ENCODE results near the gene CAPG. TPM values are rescaled to one million over a fixed set of nuclear protein-coding genes. Genes with fewer than 3 reads are reported as not detected.

Gene CAPG
- polyA plus RNA-seq, 1 donor (not counting 4 experiments of a cell fraction or from before 2014, with no cell fraction given) = 466 TPM

DNA sequence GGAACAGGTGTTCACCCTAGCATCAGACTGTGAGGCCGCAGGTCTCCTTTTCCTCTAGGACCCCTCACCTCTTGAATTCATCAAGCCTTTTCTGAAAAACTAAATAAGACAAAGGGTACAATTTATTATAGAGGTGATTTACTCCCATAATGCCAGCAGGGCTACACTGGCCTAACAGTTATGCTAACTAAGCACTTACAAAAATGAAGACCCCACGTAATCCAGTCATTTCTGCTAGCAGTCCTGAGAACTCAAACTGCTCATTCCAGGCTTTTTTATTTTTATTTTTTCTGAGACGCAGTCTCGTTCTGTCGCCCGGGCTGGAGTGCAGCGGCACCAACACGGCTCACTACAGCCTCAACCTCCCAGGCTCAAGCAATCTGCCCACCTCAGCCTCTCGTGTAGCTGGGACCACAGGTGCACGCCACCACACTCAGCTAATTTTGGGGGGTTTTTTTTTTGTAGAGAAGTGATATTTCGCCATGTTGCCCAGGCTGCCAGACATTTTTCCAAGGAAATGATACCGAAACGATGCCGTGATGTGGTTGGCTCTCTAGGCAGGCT, 14.2 kb downstream of the CAPG start:
- Histone ChIP-seq H3K4me1 (ENCODE audit: control insufficient read depth, extremely low read depth, insufficient read depth, low read length) (peaks cover 8% of the 10 kb centered on the region), H2AFZ (ENCODE audit: control insufficient read depth, low read length) (no peak overlapping the region), H3K4me3 (ENCODE audit: control insufficient read depth in 2 of 3, extremely low read depth in 1 of 3, insufficient read depth in 2 of 3, low read depth in 1 of 3, low read length in 3 of 3) (no peak overlapping the region), H4K20me1 (ENCODE audit: control insufficient read depth, extremely low read depth, insufficient read depth, low read length) (no peaks in the 10 kb centered on the region), H3K9ac (ENCODE audit: control insufficient read depth, extremely low read depth, insufficient read depth, low read length) (no peak overlapping the region), H3K79me2 (ENCODE audit: control insufficient read depth, insufficient read depth, low read length) (no peaks in the 10 kb centered on the region), H3K9me1 (ENCODE audit: control insufficient read depth, extremely low read depth, insufficient read depth, low read length) (no peaks in the 10 kb centered on the region), H3K27ac (ENCODE audit: control insufficient read depth, insufficient read depth, low read length) (no peak overlapping the region), H3K36me3 (ENCODE audit: control insufficient read depth in 2 of 2, extremely low read depth in 1 of 2, insufficient read depth in 2 of 2, low read length in 2 of 2) (peaks cover 41 to 61% of the 10 kb centered on the region in 2 experiments), H3K9me3 (ENCODE audit: control insufficient read depth, low read depth, low read length) (no peaks in the 10 kb centered on the region), H3K27me3 (ENCODE audit: control insufficient read depth, extremely low read depth, insufficient read depth, low read length) (no peaks in the 10 kb centered on the region), H3K4me2 (ENCODE audit: control insufficient read depth, extremely low read depth, insufficient read depth, low read depth, low read length) (no peak overlapping the region)
- DNase-seq (ENCODE audit: low read depth, low spot score) = no peak
- no peak for FAIRE-seq
- TF ChIP-seq CTCF (optimal IDR thresholded peaks at IDR 0.05 in 1 of 3, IDR thresholded peaks at IDR 0.05 in 1 of 3, conservative IDR thresholded peaks at IDR 0.05 in 1 of 3; ENCODE audit: extremely low read depth in 1 of 3, insufficient read depth in 2 of 3, low read length in 3 of 3) (no peak), EZH2 (IDR thresholded peaks at IDR 0.05; ENCODE audit: low read length) (no peak)
- dilution Hi-C loops (cut with MboI; ENCODE audit: extremely low pct_ligation_motif_present, low sequenced_read_pairs) = no loop called here

GRCh38 chr2:85394976-85395375, 15.2 kb downstream of the CAPG start:
- TF ChIP-seq CTCF (optimal IDR thresholded peaks at IDR 0.05 in 1 of 3, IDR thresholded peaks at IDR 0.05 in 1 of 3, conservative IDR thresholded peaks at IDR 0.05 in 1 of 3; ENCODE audit: extremely low read depth in 1 of 3, insufficient read depth in 2 of 3, low read length in 3 of 3) (no peak), EZH2 (IDR thresholded peaks at IDR 0.05; ENCODE audit: low read length) (no peak)
- H3K9ac ChIP-seq (ENCODE audit: control insufficient read depth, extremely low read depth, insufficient read depth, low read length) = no peak overlapping the region
- H3K79me2 ChIP-seq (ENCODE audit: control insufficient read depth, insufficient read depth, low read length) = no peaks in the 10 kb centered on the region
- H3K9me1 ChIP-seq (ENCODE audit: control insufficient read depth, extremely low read depth, insufficient read depth, low read length) = no peaks in the 10 kb centered on the region
- no peak overlapping the region for H2AFZ ChIP-seq (ENCODE audit: control insufficient read depth, low read length)
- no peak for DNase-seq (ENCODE audit: low read depth, low spot score)
- H3K4me3 ChIP-seq (ENCODE audit: control insufficient read depth in 2 of 3, extremely low read depth in 1 of 3, insufficient read depth in 2 of 3, low read depth in 1 of 3, low read length in 3 of 3) = no peak overlapping the region
- peaks cover 43 to 62% of the 10 kb centered on the region in 2 experiments for H3K36me3 ChIP-seq (ENCODE audit: control insufficient read depth in 2 of 2, extremely low read depth in 1 of 2, insufficient read depth in 2 of 2, low read length in 2 of 2)
- no peaks in the 10 kb centered on the region for H3K27me3 ChIP-seq (ENCODE audit: control insufficient read depth, extremely low read depth, insufficient read depth, low read length)
- H3K27ac ChIP-seq (ENCODE audit: control insufficient read depth, insufficient read depth, low read length) = no peak overlapping the region
- peaks cover 8% of the 10 kb centered on the region for H3K4me1 ChIP-seq (ENCODE audit: control insufficient read depth, extremely low read depth, insufficient read depth, low read length)
- dilution Hi-C loops (cut with MboI; ENCODE audit: extremely low pct_ligation_motif_present, low sequenced_read_pairs) = no loop called here
- H4K20me1 ChIP-seq (ENCODE audit: control insufficient read depth, extremely low read depth, insufficient read depth, low read length) = no peaks in the 10 kb centered on the region
- H3K4me2 ChIP-seq (ENCODE audit: control insufficient read depth, extremely low read depth, insufficient read depth, low read depth, low read length) = no peak overlapping the region
- H3K9me3 ChIP-seq (ENCODE audit: control insufficient read depth, low read depth, low read length) = no peaks in the 10 kb centered on the region
- FAIRE-seq = no peak

Measured in keratinocyte (primary cell).